Daoy (cell line): ENCODE measurements around the gene ORAI1. TPM values are rescaled to one million over a fixed set of nuclear protein-coding genes. Genes with fewer than 3 reads are reported as not detected.
"Not testable (repeated sequence)": the region's sequence is repeated elsewhere in the genome, so short reads cannot be mapped to it uniquely, and the experiment has no call there.

Source experiments
- DNase-seq: peaks from one replicate; pipeline ENCODE4 v3.0.0-alpha.2; 2015; ENCODE audit warnings: low read depth
- total RNA-seq: library from RNA; depleted of rRNA; stranded (reverse); fragments of >200 nt; shearing (Covaris generic); gene quantifications from 2 replicates; pipeline ENCODE4 v1.2.3, GENCODE V29; 2014

The ORAI1 gene
- total RNA-seq, 1 experiment from 2014 or later: 4.4 TPM

DNA sequence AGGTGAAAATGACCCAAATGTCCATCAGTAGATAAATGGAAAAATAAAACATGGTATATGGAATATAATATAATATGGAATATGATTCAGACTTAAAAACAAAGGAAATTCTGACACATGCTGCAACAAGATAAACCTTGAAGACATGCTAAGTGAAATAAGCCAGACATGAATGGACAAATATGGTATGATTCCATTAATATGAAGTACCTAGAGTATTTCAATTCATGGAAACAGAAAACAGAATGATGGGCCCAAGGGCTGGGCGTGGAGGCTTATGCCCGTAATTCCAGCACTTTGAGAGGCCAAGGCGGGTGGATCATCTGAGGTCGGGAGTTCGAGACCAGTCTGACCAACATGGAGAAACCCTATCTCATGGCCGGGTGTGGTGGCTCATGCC is 22.7 kb upstream of the ORAI1 start:
- no peak for DNase-seq

DNA sequence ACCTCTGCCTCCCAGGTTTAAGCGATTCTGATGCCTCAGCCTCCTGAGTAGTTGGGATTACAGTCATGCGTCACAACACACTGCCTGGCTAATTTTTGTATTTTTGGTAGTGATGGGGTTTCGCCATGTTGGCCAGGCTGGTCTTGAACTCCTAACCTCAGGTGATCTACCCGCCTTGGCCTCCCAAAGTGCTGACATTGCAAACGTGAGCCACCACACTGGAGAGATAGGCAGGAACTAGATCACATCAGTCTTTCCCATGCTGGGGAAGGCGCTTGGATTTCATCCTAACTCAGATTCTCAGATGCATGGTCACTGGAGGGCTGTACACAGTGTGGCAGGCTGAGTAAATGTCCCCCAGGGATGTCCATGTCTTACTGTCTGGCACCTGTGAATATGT is 18.0 kb upstream of the ORAI1 start:
- no peak for DNase-seq

- DNase-seq: no peak
These were observed 15.8 kb upstream of the ORAI1 start for GRCh38 chr12:121610239-121611149.

- DNase-seq: peak; percentile 27
These were observed 15.0 kb upstream of the ORAI1 start for GRCh38 chr12:121611306-121611705.

- DNase-seq: no peak
These were observed 12.9 kb upstream of the ORAI1 start for GRCh38 chr12:121613462-121613861.

- no peak for DNase-seq
These were observed 11.4 kb upstream of the ORAI1 start for GRCh38 chr12:121614872-121615467.

GRCh38 chr12:121618659-121619233 is 7.6 kb upstream of the ORAI1 start:
- DNase-seq: no peak

- peak; percentile 18 for DNase-seq
These were observed 5.9 kb upstream of the ORAI1 start for GRCh38 chr12:121620333-121620891.

DNA sequence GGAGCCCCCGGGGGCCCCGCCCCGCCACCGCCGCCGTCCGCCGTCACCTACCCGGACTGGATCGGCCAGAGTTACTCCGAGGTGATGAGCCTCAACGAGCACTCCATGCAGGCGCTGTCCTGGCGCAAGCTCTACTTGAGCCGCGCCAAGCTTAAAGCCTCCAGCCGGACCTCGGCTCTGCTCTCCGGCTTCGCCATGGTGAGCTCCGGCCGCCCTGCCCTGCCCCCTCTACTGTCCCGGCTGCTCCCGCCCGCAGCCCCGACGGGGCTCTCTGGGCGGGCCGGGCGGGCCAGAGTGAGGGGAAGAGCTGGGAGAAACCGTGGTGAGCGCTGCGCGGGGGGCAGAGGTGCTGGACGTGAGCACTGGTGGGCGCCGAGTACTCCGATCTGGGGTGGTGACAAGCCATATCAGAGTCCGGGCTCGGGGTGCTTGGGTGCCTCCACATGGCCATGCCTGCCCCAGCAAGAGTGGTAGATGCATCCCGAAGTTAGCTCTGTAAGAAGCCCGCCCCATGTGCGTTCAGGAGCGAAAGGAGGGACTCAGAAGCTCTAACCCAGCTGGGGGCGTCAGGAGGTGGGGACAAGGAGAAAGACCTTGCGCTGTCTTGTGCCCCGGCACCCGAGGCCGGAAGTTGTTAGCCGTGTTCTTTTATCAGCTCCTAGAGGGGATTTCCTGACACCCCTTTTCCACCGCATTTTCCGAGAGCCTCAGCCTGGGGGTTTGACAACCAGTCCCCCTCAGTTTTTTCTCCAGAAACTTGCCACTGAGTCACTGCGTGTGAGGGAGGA is 717 bp downstream of the ORAI1 start:
- DNase-seq: peak; percentile 79

DNA sequence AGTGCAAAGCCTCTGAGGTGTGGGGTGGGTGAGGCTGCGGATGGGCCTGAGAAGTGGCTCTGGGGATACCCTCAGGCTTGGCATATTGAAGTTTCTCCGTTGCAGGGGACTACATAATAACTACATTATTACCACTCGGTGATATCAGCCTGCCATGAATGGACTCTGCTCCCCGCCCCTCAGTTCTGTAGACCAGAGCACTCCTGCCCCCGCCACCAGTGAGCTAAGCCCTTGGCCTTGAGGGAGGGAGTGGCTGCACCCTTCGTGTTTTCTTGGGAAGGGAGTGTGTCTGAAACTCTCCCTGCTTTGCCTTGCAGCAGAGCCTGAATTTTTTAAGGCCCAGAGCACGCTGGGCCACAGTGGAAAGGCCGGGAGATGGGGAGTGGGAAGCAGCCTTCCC is 1.7 kb downstream of the ORAI1 start:
- no peak for DNase-seq

DNA sequence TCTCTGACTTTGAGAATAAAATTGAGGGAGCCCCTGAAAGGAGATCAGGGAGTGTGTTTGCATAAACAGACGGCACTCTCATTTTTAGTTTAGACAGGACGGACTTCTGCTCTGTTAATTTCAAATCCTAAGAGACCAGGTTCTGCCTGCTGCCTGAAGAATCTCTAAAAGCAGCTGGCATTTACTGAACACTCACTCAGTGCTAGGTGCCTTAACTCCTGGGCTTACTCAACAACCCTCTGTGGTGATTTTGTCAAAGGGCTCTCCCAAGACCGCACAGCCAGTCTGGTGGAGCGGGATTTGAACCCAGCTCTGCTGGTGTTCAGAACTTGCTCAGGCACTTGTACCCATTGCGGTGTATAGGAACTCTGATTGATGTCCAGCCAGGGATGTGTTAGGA is 2.2 kb downstream of the ORAI1 start:
- DNase-seq: no peak

- DNase-seq: no peak
These were observed 4.5 kb downstream of the ORAI1 start for GRCh38 chr12:121630791-121631355.

DNA sequence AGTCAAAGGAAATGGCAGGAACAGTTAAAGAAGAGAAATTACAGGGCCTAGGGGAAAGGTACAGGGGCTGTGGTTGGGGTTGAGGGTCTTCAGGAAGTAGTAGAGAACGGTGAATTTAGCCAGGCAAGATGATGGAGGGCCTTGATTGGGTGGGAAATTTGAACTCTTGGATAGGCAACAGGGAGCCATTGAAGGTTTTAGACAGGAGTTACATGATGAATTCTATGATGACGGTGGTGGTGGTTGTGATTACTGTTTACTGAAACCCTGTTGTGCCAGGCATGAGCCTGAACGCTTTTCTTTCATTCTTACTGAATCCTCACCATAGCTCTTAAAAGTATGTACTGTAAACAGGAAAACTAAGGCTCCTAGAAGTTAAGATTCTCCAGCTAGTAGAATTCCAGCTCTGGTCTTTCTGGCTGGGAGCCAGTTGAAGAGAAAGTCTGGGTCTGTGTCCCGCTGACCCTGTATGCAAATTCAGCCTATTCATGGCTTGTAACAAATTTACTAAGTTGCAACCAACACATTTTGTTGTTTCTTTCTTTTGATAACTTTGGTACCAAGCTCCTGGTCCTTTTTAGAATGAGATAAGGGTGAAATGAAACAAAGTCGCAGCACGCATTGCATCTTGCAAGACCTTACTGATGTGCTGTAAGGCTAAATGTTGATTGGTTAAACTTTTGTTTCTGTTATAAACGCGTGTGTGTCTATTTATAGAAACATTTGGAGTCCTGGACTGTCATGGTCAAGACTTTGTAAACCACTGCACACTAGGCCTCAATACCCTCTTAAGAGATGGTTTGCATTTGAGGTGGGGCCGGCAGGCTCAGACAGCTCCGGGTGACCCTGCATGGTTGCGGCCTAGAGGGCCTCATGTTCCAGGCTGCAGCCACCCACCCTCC is 6.0 kb downstream of the ORAI1 start:
- no peak for DNase-seq

DNA sequence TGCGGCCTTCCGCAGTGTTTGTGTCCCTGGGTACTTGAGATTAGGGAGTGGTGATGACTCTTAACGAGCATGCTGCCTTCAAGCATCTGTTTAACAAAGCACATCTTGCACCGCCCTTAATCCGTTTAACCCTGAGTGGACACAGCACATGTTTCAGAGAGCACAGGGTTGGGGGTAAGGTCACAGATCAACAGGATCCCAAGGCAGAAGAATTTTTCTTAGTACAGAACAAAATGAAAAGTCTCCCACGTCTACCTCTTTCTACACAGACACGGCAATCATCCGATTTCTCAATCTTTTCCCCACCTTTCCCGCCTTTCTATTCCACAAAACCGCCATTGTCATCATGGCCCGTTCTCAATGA is 7.5 kb downstream of the ORAI1 start:
- DNase-seq: not testable (repeated sequence)

DNA sequence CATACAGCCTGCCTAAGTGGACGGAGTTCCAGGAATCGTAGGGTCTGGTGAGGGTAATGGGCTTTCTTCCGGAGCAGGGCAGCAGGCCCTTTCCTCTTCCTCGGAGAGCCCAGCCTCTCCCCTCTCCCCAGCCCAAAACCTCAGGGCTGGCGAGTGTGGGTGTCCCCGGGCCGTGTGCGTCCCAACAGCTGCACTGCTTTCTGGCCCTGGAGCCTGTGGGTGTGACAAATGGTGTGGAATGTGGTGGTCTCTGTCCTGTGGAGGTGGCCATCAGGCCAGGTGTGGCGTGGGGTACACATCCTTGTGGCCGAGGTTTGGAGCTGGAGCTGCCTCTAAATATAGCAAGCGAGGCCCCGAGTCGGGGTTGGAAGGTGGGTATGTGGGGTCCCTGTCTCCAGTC is 8.5 kb downstream of the ORAI1 start:
- no peak for DNase-seq

DNA sequence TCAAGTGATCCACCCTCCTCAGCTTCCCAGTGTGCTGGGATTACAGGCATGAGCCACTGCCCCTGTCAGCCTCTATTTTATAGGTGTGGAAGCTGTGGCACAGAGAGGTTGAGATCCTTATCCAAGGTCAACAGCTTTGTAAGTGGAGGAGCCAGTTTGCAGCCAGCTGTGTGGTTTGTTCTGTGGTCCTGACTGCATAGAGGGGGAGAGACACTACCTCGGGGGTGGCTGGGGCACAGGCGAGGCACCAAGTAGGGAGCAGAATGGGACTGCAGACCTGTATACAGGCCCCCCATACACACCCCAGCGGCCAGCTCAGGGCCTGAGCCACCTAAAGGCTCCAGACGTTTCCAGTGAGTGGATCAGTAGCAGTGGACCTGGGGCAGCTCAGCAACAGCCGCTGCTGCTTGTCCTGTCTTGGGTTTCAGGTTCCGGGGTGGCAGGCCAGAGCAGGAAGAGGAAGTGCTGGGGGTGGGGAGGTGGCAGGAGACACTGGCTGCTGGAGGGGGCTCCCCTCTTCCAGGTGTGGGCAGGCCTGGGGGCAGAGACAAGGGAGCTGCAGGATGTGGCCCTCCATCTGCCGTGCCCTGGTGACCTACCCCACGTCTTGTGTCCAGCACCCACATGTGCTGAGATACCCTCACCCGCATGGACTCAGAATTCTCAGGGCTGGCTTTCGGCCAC is 11.0 kb downstream of the ORAI1 start:
- no peak for DNase-seq

- no peak for DNase-seq
These were observed 12.2 kb downstream of the ORAI1 start for GRCh38 chr12:121638298-121639202.

GRCh38 chr12:121641343-121641630 is 15.0 kb downstream of the ORAI1 start:
- DNase-seq: no peak

DNA sequence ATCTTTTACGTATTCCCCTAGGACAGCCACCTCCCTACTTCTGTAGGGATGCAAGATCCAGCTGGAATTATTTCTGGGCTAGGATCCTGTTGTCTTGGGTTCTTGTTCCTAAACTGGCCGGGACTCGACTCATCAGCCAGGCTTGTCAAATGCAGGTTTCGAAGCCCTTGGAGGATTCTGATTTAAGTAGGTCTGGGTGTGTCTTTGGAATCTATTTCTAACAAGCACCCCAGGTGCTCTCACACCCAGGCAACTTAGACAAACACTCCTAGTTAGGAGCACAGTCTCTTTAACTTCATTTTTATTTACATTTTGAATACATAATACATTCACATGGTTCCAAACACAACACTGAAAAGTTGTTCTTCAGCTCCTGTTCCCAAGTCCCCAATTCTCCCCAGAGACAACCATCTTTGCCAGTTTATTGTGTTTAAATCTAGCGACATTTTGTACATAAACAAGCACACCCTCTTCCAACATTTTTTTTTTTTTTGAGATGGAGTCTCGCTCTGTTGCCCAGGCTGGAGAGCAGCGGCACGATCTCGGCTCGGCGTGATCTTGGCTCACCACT is 22.2 kb downstream of the ORAI1 start:
- no peak for DNase-seq
